GM03348 (cell line): ENCODE data around the gene DLEC1.
"Not testable (repeated sequence)": the region's sequence is repeated elsewhere in the genome, so short reads cannot be mapped to it uniquely, and the experiment has no call there.

Experiments used
- DNase-seq: peaks from one replicate; pipeline ENCODE4 v3.0.0; 2012; ENCODE audit warnings: low spot score

Gene DLEC1

DNA sequence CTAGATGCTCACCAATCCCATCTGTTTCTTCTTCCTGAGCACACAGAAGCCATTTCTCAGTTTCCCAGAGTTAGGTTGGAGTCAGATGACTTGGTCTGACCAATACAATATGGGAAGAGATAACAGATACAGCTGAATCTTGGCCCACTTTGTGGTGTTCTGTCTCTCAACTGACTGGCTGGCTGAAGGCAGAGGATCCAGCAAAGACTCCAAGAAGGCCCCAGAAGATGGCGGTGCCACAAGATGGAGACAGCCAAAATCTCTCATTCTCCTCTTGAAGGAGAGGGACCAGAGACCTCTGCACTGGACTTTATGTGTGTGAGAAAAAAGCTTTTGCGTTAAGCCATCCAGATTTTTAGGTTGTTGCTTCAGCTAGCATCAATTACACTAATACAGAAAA, 118.1 kb downstream of the DLEC1 start:
- DNase-seq: no peak

DNA sequence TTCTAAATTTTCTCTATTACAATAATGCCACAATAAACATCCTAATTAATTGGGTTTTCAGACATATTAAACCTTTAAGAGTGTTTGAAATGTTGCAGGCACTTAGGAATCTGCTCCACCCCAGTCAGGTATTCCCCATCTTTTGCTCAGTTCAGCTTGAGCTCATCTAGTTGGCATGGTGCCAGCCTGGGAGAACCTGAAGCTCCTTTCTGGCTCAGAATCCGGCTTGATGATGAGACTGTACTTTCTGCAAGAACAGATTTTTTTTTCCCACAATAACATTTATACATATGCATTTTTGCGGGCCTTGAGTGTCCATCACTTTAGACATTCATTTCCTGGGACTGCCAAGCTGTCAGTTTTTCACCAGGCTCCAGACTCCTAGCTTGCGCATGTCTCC, 118.6 kb downstream of the DLEC1 start:
- DNase-seq: no peak

DNA sequence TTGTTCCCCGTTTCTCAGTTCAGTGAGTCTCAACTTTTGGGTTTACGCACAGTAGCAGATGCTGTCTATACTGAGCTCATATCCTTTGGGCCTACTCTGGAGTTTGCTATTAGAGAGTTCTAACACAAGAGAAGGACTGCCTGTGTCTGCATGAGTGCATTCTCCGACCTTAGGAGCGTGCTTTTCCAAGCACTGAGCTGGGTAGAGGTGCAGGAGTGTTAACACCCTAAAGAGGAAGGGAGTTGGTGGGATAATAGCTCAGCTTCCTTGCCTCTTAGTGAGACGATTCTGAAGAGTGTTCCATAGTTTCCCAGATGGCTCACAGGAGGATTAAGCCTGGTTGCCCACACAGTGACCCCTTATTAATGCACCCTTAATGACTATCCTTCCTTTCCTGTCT, 119.5 kb downstream of the DLEC1 start:
- DNase-seq: no peak

DNA sequence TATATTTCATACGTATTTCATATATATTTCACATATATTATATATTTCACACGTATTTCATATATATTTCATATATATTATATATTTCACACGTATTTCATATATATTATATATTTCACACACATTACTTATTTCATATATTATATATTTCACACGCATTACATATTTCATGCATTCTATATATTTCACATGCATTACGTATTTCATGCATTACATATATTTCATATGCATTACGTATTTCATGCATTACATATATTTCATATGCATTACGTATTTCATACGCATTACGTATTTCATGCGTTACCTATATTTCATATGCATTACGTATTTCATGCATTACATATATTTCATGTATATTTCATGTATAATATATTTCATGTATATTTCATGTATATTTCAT, 121.7 kb downstream of the DLEC1 start:
- DNase-seq: not testable (repeated sequence)

DNA sequence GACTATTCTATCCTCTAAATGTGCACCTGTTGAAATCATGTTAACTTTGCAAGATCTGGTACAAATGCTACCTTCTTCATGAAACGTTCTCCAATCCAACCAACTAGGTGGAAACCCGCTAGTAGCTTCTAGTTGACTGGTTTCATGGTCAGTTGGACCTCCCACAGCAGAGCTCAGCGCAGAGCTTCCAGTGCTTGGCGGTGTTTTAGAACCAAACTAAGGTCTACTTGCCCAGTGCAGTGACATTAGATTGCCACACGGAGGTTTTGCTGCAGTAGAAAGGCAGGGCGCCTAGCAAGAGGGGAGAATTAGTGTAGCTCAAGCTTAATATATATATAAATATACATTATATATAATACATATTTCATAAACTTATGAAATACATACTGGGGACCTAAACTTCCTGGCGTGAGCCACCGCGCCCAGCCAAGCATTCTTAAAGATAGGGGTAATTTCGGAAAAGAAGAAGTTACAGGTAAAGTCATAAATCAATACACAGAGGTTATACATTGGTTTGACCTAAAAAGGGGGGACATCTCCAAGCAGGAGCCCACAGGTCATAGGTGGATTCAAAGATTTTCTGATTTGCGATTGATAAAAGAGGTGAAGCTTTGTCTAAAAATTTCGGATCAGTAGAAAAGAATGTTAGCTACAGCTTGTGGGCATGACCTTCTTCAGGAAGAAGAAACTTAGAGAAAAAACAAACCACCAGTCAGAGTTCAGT, 124.3 kb downstream of the DLEC1 start:
- no peak for DNase-seq

DNA sequence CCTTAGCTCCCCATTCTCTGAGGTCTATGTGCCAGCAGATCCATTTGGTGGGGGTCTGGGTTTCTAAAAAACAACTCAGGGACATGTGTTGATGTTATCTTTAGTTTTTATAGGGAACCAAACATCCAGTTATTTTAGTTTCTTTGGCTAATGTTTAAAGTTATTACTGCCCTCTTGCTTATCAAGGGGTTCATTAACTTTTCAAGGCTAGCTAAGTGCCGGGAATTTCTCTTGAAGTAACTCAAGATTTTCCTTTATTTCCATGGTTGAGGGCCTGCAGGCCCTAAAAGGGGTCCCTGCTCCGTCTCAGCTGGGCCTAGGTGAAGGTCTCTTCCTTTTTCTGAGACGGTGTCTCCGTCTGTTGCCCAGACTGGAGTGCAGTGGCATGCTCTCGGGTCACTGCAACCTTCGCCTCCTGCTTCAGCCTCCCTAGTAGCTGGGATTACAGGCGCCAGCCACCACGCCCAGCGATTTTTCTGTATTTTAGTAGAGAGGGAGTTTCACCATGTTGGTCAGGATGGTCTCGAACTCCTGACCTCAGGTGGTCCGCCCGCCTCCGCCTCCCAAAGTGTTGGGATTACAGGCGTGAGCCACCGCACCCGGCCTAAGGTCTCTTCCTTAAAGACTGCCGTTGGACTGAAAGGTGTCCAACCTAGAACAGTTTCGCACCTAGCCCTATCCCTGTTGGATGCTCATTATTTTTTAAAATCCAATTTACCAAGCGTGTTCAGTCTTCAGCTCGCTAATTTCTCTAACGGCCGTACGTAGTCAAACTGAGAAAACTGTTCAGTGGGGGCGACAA, 125.0 kb downstream of the DLEC1 start:
- no peak for DNase-seq

DNA sequence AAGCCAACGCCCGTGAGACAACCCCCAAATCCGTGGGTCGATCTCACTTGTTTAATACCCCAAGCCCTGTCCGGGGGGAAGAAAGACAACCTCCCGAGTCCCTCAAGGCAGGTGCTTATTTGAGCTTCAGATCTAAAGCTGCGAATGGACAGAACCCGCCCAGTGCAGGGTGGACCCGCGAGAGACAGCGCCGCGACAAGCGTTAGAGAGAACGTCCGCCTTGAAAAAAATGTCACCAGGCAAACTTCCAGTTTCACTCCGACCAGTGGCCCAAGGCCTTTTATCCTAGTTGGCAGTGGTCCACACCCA, 125.6 kb downstream of the DLEC1 start:
- no peak for DNase-seq

DNA sequence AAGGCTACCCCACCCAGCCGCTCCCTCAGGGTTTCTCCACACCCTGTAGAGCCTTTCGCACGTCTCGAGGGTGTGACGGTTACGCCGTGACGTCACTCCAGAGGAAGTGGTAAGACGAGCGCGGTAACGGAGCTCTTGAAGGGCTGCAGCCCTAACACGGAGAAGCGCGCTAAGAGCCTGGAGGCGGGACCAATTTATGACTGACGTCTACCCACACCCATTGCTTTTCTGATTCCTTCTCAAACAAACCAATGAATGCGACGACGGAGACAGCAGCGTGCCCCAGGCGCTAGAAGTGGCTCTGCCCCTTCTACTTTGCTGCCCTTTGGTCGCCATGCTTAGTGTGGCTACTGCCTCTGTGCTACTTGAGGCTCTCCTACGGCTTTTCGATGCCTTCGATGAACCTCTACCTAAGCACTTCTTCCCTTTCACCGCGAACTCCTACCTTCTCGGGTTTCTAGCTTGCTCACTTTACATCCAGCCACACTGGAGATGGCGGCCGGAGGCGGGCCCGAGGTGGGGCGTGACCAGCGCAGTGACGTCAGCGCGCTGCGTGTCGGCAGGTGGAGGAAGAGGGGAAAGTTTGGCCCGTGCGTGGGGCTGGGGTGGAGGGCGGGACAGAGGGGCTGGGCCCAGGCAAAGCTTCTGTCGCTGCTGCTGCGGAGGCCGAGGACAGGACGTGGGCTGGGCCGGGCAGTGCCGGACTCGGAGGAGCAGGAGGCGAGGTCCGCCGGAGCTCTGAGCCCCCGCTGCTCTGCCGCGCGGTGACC, 126.1 kb downstream of the DLEC1 start, which contains the start of gene OXSR1:
TSS of gene OXSR1 (plus strand) at position 586 of the 770 bp plus-strand sequence. CDS start 340 bp downstream, outside the sequence.
- peak; percentile 92 for DNase-seq

DNA sequence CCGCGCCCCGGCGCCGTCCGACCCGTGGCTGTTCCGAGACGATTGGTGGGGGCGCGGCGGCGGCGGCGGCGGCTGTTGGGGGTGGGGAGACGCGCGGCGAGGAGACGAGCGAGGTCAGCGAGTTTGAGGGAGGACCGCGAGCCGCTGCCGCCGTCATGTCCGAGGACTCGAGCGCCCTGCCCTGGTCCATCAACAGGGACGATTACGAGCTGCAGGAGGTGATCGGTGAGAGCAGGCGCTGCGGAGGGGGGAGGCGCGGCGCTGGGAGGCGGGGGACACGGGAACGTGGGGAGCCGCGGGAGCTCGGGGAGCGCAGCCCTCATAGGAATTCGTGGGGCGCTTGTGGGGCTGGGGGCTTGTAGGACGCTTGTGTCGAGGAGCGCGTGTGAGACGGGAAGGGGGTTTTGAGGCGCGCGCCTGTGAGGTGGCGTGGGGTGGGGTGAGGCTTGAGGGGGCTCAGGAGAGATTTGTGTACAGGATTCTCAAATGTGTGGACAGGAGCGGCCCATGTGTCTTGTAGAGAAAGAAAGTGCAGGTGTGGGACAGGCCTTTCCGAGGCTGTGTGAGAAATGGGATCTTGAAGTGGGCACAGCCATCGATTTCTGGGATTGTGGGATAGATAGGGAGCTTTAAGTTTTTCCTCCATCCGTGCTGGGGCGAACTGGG, 126.8 kb downstream of the DLEC1 start:
- DNase-seq: peak; percentile 64

DNA sequence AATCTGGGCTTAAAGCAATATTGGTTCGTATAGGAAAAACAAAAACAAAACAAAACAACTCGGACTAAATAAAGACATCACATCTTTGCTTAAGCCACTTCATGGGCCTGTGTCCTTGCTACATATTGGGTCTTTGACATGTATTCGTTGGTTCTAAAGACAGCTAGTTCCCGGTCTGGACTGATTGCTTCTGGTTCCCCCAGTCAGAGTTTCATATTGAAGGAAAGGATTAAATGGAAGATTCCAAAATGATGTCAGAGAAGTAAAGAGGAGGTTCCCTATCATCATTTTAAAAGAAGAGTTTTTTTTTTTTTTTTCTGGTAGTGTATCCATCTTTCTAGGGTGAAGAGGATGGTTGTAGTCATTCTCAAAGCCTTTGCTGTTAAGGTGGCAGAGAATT, 128.6 kb downstream of the DLEC1 start:
- no peak for DNase-seq

DNA sequence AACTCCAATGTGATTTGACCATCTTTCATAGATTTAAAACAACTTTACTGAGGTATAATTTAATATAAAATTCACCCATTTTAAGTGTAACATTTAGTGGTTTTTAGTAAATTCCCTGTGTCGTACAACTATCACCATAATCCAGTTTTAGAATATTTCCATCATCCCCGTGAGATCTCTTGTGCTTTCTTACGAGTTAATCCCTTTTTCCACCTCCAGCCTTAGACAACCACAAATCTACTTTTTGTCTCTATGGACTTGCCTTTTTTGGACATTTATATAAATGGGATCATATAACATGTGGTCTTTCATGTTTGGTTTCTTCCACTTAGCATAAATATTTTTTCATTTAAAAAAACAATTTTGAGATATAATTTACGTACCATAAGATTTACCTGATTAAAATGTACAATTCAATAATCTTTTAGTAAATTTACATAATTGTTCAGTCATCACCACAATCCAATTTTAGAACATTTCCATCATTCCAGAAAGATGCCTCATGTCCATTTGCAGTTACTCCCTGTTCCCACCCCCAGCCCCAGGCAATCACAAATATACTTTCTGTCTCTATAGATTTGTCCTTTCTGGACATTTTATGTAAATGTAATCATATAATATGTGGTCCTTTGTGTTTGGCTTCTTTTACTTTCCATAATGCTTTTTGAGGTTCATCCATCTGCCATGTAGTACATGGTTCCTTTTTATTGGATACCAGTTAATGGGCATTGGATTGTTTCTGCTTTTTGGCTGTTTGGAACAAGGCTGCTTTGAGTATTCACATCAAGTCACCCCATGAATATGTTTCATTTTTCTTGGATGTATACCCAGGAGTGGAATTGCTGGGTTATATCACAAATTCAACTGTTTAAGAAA, 129.4 kb downstream of the DLEC1 start:
- DNase-seq: peak; percentile 15

DNA sequence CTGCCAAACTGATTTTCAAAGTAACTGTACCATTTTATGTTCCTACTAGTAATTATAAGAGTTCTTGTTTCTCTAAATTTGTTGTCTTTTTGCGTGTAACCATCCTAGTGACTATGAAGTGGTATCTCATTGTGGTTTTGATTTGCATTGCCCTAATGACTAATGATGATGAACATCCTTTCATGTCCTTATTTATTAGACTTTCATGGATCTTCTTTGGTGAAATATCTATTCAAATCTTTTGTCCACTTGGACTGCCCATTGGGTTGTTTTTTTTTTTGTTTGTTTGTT, 130.0 kb downstream of the DLEC1 start:
- peak; percentile 2 for DNase-seq

DNA sequence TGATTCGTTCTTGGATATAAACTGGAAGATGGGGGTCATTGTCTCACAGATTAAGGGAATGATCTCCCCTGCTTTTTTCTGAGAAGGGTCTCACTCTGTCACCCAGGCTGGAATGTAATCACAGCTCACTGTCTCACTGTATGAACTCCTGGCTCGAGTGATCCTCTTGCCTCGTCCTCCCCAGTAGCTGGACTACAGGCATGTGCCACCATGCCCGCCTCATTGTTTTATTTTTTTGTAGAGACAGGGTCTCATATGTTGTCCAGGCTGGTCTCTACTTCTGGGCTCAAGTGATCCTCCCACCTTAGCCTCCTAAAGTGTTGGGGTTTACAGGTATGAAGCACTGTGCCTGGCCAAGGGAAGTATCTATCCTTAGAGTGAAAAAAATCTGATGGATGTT, 131.7 kb downstream of the DLEC1 start:
- DNase-seq: no peak

DNA sequence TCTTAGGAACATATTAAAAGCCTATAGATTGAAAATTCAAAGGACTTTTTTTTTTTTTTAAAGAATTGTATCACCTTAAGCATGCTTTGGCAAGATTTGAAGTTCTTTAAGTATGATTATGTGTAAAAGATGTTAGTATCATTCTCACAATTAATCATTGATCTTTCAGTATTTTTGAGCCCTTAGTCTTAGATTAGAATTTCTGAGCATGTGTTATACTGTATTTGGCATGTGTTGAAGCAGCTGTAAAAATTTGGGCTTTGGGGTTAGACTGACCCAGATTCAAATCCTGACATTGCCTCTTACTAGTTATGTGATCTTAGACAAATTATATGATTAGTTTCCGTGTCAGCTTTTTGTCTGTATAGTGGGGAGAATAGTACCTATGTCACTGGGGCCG, 132.6 kb downstream of the DLEC1 start:
- no peak for DNase-seq
